NT2/D1 (cell line): Measurements from ENCODE around the gene SLC49A3.

ENCODE experiments used
- DNase-seq: peaks from one replicate; pipeline ENCODE4 v3.0.0-alpha.2; 2011; ENCODE audit warnings: low read depth, low spot score
- H3K27me3 ChIP-seq: 2 replicates; pipeline ENCODE4 v1.6.0; 2011; ENCODE audit warnings: mild to moderate bottlenecking; ENCODE audit not compliant: insufficient read length, insufficient read depth
- H3K36me3 ChIP-seq: 2 replicates; pipeline ENCODE4 v1.6.1; 2011; ENCODE audit warnings: mild to moderate bottlenecking, low read length, mixed read lengths; ENCODE audit not compliant: insufficient read depth, insufficient read length
- H3K4me1 ChIP-seq: 2 replicates; pipeline ENCODE4 v1.5.1; 2011; ENCODE audit not compliant: insufficient read depth, insufficient read length
- H3K4me3 ChIP-seq: 2 replicates; pipeline ENCODE4 v1.5.1; 2011; ENCODE audit warnings: low read depth; ENCODE audit not compliant: insufficient read length
- H3K9ac ChIP-seq: 2 replicates; pipeline ENCODE4 v1.6.0; 2011; ENCODE audit warnings: low read depth; ENCODE audit not compliant: insufficient read length
- H3K9me3 ChIP-seq: 2 replicates; pipeline ENCODE4 v1.5.1; 2011; ENCODE audit warnings: mild to moderate bottlenecking, low read length; ENCODE audit not compliant: insufficient read depth
- SUZ12 ChIP-seq: IDR thresholded peaks from 2 replicates; pipeline ENCODE4 v1.6.1; 2011; ENCODE audit not compliant: insufficient read length, insufficient read depth; ENCODE audit errors: extremely low read depth
- YY1 ChIP-seq: IDR thresholded peaks from 2 replicates; pipeline ENCODE4 v1.6.1; 2011; ENCODE audit not compliant: insufficient read length, insufficient read depth
- ZNF274 ChIP-seq: IDR thresholded peaks from 2 replicates; pipeline ENCODE4 v1.6.1; 2011; ENCODE audit warnings: mild to moderate bottlenecking, low read depth, low read length

The SLC49A3 gene

DNA sequence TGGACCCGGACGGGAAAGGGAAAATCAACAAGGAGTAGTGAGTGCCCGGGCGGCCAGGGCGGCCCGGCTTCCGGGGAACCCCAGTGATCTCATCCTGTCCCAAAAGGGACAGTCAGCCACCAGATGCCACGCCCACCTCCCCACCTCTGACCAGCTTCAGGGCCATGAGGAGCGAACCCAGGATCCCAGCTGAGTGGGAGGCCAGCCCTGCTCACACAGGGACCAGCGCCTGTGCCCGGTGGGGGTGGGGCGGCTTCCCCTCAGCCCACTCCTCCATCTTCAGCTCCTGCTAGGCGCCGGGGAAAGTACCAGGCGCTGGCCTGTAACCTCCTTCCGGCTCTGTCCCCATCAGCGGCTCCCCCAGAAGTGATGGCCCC, 8.4 kb downstream of the SLC49A3 start:
- TF ChIP-seq ZNF274 = no peak
- no peak for TF ChIP-seq SUZ12
- TF ChIP-seq YY1 = no peak
- no peaks in the 10 kb centered on the region for H3K9me3 ChIP-seq
- peaks cover 46% of the 10 kb centered on the region for H3K4me1 ChIP-seq
- DNase-seq = no peak
- no peaks in the 10 kb centered on the region for H3K27me3 ChIP-seq
- H3K9ac ChIP-seq = peak overlapping the region; percentile 65
- H3K36me3 ChIP-seq = no peaks in the 10 kb centered on the region
- H3K4me3 ChIP-seq = peak overlapping the region; percentile 46

DNA sequence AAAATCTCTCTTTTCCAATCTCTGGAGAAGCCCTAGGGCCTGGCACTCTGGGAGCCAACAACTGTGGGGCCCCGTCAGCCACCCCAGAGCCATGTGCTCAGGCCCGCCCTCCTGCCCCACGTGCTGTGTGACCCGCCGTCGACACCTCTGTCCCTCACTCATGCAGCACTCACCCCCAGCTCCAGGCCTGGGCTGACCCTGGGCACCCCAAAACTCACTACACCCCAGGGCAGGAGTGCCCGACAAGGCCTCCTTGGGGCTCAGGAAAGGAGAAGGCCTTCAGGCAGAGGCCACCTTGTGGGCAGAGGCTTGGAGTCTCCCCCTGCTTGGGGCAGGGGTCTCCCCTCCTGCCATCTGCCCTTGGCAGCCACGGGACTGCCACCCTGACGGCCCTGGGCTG, 8.9 kb downstream of the SLC49A3 start:
- Histone ChIP-seq H3K9me3 (no peaks in the 10 kb centered on the region), H3K4me3 (no peak overlapping the region), H3K36me3 (no peaks in the 10 kb centered on the region), H3K4me1 (peaks cover 50% of the 10 kb centered on the region), H3K9ac (peak overlapping the region; percentile 29), H3K27me3 (no peaks in the 10 kb centered on the region)
- no peak for TF ChIP-seq ZNF274
- no peak for TF ChIP-seq SUZ12
- TF ChIP-seq YY1 = no peak
- no peak for DNase-seq

DNA sequence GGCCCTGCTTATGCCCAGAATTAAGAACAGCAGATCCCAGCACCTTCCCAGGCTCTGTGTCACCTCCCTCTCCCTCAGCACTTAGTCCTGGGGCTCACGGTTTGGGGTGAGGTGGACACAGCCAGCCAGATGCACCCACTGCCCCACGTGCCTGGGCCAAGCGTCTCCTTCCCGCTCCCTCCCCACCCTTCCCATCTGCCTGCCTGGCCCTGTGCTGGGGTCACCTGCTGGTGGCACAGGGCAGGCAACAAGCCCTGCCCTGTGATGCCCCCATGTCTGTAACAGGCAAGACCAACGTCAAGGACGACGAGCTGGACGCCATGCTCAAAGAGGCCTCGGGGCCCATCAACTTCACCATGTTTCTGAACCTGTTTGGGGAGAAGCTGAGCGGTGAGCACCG, 9.3 kb downstream of the SLC49A3 start:
- H3K4me1 ChIP-seq = peaks cover 52% of the 10 kb centered on the region
- no peaks in the 10 kb centered on the region for H3K9me3 ChIP-seq
- H3K9ac ChIP-seq = peak overlapping the region; percentile 16
- no peaks in the 10 kb centered on the region for H3K36me3 ChIP-seq
- no peak overlapping the region for H3K4me3 ChIP-seq
- TF ChIP-seq YY1 = no peak
- TF ChIP-seq ZNF274 = no peak
- no peak for TF ChIP-seq SUZ12
- no peaks in the 10 kb centered on the region for H3K27me3 ChIP-seq
- DNase-seq = no peak

DNA sequence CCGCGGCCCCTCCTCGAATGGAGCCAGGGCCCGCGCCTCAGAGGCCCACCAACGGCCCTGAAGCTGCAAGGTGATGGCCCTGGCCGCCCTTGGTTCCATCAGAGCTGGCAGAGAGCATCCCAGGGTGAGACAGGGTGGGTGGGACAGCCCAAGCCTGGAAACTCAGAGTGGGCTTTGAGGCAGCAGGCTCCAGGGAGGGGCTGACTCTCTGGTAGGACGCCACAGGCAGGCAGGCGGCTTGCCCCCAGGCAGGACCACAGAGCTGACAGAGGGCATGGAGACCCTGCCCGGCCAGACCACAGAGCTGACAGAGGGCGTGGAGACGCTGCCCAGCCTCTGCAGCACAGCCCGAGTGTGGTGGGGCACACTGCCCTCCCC, 9.9 kb downstream of the SLC49A3 start:
- Histone ChIP-seq H3K27me3 (no peaks in the 10 kb centered on the region), H3K4me1 (peaks cover 47% of the 10 kb centered on the region), H3K36me3 (no peaks in the 10 kb centered on the region), H3K9ac (peak overlapping the region; percentile 43), H3K4me3 (no peak overlapping the region), H3K9me3 (no peaks in the 10 kb centered on the region)
- TF ChIP-seq YY1 (no peak), SUZ12 (no peak), ZNF274 (no peak)
- no peak for DNase-seq

DNA sequence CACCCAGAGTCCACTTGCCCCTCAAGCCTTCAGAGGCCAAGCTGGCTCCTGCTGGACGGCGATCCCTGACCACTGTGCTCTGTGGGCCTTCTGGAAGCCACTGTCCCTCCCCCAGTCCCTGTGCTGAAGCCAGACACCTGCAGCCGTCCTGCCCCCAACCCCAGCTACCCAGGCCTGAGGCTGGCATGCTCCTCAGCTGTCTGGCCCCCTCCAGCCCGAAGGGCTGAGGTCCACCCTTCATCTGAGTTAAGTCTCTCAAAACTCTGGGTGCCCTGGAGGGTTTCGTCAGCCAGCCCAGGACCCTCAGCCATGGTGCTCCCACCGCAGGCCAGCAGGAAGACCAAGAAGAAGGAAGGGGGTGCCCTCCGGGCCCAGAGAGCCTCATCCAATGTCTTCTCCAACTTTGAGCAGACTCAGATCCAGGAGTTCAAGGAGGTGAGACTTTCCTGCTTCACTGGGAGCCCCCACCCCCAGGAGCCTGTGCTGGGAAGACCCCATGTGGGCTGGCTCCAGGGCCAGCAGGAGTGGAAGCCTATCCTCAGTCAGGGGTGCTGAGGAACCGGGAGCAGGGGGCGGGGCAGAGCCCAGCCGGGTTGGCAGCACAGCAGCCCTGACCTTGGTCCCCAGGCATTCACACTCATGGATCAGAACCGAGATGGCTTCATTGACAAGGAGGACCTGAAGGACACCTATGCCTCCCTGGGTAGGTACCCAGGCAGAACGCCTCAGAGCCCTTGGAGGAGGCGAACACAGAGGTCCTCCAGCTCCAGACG, 10.4 kb downstream of the SLC49A3 start:
- Histone ChIP-seq H3K9me3 (no peaks in the 10 kb centered on the region), H3K36me3 (peaks cover under 1% of the 10 kb centered on the region), H3K4me3 (no peak overlapping the region), H3K27me3 (no peaks in the 10 kb centered on the region), H3K4me1 (peaks cover 42% of the 10 kb centered on the region), H3K9ac (peak overlapping the region; percentile 43)
- DNase-seq = no peak
- TF ChIP-seq SUZ12 = no peak
- no peak for TF ChIP-seq ZNF274
- TF ChIP-seq YY1 = no peak

DNA sequence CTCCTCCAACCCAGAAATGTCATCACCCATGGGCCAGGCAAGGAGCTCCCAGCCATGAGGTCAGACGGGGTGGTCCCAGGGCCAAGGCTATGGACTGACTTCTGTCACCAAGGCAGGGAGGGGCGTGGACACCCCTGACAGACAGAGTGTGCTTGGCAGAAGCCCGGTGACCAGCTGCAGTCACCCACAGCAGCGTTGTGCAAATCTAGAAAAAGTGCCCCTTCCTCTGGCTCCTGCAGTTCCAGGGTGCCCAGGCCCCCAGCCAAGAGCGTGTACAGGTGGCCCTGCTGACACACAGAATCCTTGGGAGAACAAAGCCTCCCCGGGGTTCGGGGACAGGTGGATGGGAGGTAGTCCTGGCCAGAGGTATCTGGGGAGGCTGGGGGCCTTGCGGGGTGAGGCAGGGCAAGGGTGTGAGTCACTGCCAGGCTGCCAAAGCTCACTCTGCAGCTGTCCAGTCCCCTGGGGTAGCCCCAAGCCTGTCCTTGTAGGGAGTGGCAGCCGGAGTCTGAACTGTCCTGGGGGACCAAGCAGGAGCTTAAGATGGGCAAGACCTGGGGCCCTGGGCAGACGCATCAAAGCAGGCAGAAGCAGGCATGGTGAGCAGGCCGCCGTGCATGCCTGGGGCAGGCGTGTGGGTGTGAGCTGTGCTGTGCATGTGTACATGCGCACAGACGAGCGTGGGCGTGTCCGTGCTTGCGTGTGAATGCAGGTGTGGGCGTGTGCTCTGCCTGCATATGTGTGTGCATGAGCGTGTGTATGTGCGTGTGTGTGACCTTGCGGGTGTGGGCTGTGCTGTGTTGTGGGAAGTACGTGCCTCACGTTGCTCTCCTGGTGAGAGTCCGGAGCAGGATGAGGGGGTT, 11.3 kb downstream of the SLC49A3 start:
- Histone ChIP-seq H3K9ac (no peak overlapping the region), H3K4me3 (no peak overlapping the region), H3K9me3 (no peaks in the 10 kb centered on the region), H3K27me3 (no peaks in the 10 kb centered on the region), H3K4me1 (peaks cover 44% of the 10 kb centered on the region), H3K36me3 (peaks cover 9% of the 10 kb centered on the region)
- DNase-seq = no peak
- no peak for TF ChIP-seq YY1
- TF ChIP-seq SUZ12 = no peak
- TF ChIP-seq ZNF274 = no peak

DNA sequence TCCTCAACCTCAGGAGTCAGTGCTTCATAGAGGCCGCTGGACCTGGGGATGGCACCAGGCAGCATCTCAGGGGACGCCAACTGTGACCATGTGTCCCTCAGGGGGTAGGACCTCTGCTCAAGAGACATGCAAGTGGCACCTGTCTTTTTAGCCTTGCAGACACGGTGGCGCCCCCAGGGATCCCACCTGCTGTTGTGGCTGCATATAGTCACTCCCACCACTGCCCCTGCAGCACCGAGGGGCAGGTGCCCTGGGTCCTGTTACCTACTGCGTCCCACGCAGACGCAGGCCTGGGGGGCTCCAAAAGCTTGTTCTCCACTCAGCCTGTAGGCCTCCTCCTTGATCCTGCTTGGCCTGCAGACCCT, 12.1 kb downstream of the SLC49A3 start:
- TF ChIP-seq ZNF274 (no peak), SUZ12 (no peak), YY1 (no peak)
- H3K4me1 ChIP-seq = peaks cover 44% of the 10 kb centered on the region
- no peak for DNase-seq
- H3K27me3 ChIP-seq = no peaks in the 10 kb centered on the region
- no peaks in the 10 kb centered on the region for H3K9me3 ChIP-seq
- peaks cover 17% of the 10 kb centered on the region for H3K36me3 ChIP-seq
- H3K4me3 ChIP-seq = no peak overlapping the region
- no peak overlapping the region for H3K9ac ChIP-seq
